SHP77 (cell line): ENCODE data around the gene LRCH1.
A peak's percentile ranks its signal among the peaks of the same experiment; 100 is the strongest.
"Not testable (repeated sequence)": the region's sequence is repeated elsewhere in the genome, so short reads cannot be mapped to it uniquely, and the experiment has no call there.

Experiments used
- DNase-seq, 2 experiments: peaks; one replicate each; lab custom pipeline; 2025; lab: John Stamatoyannopoulos, UW

LRCH1 gene

DNA sequence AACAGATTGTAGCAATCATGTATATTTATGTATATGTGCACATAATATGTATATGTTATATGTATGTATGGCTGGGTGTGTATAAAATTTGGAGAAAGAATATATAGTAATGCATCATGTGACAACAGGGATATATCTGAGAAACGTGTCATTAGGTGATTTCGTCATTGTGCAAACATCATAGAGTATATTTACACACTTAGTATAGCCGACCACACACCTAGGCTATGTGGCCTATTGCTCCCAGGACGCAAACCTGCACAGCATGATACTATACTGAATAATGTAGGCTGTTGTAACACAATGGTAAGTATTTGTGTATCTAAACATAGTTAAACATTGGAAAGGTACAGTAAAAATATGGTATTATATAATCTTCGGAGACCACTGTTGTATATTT lies 200.2 kb downstream of the LRCH1 start:
- DNase-seq = no peak

DNA sequence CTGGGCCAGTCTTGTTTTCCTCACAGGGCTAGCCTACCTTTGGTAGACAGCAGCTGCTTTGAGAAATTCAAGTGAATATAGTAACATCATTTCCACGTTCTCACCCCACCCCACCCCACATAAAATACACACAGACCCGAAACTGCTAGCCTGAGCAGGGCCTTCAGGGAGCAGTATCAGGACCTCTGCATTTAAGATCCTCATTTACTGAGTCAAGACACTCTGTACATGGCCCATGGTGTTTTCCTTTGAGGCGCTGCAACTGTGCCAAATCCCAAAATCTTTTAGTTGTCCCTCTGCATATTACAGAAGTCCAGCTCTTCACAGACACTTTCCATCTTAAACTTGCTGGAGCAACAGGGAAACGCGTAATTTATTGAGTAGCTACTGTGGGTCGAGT lies 200.9 kb downstream of the LRCH1 start:
- no peak for DNase-seq

DNA sequence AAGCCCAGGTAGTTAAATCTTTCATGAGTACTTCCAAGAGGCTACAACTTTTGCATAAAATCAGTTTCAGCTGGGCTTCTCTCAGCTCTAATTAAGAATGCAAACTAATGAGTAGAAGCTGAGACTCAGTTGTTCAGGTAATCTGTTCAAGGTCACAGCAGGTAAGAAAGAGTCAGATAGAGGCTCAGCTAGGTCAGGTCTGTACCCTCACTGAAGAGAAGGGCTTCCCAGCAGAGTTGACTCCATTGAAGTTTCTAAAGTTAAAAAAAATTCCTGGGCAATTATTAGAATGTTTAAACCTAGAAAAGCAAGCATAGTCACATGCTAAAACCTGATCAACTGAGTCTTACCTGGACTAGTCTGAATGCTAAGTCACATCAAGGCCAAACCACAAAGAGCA lies 201.8 kb downstream of the LRCH1 start:
- no peak for DNase-seq

DNA sequence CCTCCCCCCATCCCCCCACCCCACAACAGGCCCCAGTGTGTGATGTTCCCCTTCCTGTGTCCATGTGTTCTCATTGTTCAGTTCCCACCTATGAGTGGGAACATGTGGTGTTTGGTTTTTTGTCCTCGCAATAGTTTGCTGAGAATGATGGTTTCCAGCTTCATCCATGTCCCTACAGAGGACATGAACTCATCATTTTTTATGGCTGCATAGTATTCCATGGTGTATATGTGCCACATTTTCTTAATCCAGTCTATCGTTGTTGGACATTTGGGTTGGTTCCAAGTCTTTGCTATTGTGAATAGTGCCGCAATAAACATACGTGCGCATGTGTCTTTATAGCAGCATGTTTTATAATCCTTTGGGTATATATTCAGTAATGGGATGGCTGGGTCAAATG lies 202.5 kb downstream of the LRCH1 start:
- not testable (repeated sequence) for DNase-seq

DNA sequence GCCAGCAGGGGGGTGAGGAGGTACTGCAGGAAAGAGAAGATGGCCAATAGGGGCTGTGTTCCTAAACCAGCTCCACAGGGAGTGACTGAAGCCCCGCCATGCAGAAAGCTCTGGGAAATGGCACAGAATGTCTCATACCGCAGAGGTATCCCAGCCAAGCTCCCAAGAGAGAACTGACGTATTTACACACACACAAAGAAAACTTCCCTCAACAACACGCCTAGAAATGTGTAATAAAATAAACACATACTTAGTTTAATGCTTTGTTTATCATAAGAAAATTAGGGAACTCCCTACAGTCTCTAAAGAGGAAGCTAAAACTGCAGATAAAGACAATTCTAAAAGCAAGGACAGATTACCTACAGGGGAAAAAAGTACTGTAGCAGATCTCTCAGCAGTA lies 204.0 kb downstream of the LRCH1 start:
- DNase-seq = no peak

DNA sequence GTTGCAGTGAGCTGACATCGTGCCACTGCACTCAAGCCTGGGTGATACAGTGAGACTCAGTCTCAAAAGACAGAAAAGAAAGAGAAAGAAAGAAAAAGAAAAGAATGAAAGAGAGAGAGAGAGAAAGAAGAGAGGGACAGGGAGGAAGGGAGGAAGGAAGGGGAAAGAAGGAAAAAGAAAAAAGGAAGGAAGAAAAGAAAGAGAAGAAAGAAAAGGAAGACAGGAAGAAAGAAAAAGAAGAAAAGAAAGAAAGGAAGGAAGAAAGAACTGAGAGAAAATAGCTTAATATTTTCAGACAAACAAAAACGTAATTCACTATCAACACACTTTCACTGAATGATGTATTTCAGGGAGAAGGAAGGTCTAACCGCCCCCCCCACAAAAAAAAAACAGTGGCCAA lies 204.7 kb downstream of the LRCH1 start:
- DNase-seq = no peak

DNA sequence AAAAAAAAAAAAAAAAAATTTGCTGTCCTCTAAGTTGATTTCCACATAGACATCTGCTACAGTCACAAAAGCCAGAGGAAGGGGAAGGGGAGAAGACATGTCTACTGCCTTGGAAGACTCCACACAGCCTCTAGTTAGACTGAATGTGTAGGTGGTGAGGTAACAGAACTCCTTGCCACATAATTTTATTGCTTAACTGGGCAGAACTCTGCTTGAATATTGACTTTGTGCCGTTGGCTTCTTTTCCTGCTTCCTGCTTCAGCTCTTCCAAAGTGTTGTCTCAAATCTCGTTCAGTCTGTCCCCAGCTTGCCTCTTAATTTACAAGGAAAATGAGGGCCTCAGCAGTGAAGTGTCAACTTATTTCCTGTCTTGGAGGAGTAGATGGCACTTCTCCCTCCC lies 206.9 kb downstream of the LRCH1 start:
- DNase-seq = no peak

DNA sequence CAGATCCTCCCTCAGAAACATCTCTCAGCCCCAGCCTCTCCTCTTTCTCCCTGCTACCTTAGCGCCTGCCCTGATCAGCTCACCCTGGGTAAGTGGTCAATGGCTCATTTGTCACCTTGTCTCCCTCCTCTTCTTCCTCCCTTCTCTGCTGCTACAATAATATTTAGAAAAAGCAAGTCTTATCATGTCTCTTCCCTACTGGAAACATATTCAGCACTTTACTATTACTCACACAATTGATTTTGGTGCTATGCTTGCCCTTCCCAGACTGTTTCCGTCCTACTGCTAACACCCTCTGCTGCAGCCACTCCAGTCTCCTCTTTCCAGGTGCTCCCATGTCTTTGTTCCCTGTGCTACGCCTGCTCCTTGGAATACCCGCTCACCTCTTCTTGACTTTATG lies 208.2 kb downstream of the LRCH1 start:
- no peak for DNase-seq

DNA sequence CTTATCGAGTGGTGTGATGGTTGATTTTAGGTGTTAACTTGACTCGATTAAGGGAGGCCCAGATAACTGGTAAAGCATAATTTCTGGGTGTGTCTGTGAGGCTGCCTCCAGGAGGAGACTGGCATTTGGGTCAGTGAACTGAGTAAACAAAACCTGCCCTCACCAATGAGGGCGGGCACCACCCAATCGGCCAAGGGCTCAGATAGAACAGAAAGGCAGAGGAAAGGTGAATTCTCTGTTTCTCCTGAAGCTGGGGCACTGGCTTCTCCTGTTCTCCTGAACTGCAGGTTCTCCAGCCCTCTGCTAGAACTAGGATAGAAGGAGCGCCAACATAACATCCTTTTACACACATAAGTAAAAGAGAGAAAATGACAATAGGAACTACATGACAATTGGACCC lies 208.9 kb downstream of the LRCH1 start:
- DNase-seq = no peak

DNA sequence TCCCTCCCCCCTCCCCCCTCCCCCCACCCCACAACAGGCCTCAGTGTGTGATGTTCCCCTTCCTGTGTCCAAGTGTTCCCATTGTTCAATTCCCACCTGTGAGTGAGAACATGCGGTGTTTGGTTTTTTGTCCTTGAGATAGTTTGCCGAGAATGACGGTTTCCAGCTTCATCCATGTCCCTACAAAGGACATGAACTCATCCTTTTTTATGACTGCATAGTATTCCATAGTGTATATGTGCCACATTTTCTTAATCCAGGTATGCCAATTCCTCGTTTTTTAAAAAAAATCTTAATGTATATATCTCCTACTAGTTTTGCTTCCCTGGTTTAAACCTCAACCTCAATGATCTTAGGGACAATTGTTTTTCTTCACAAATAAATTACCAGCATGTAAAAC lies 217.0 kb downstream of the LRCH1 start:
- DNase-seq = not testable (repeated sequence)

DNA sequence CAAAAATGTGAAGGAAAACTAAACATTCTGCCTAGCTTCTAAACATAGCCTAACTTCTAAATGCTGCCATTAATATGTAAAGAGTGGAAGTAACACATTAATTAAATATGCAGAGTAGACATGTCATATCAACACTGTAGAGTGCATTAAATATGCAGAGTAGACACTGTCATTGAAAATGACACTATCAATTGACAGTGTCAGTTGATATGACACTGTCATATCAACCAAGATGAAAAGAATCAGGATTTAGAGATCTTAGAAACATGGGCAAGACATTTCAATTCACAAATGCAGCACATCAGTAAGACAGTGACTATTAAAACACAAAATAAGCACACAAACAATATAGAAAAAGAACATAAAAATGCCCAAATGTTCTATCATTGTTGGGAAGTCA lies 218.7 kb downstream of the LRCH1 start:
- no peak for DNase-seq

DNA sequence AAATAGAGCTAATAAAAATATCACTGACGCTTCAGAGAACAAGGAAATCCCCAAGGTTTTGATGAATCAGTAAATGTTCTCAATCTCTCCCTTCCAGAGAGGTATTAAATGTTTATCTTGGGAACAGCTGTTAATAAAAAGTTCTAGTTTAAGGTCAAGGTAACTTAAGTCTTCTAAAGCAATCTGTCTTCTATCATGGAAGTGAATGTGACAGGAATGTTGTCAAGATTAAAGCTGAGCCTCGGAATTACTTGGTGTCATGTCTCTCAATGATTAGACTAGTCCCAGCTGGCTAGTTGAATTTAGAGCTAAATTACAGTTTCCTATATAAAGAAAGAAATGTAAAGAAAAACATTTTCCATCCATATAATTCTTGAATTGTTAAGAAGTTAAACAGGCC lies 220.6 kb downstream of the LRCH1 start:
- no peak for DNase-seq

DNA sequence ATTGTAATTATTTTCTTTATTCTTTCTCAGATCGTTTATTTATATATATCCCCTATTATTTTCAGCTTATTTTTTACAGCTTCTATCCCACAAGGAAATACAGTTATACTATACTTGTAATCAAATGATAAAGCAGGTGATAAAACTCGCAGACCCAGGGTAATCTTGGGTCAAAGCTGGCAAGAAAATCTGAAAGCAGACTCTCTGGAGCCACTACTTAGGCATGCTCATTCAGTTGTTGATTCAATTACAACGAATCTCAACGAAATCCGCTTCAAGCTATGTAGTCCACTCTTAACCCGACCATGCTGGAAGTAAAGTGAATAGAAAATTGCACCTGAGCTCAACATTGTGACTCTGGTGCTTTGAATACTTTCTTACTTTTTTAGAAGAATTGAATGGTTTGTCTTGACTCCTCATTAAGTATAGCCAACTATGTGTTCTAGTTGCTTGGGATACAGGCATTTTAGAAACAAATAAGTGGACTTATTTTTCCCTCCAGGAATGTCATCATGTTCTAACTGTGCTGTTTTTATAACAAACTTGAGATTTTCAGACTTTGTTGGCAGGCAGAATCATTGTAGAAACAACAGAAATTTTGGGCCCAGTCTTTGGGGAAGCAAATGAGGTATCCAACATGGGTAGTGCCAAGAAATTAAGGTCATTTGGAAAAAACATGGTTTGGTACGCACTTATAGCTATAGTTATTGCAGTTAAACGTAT lies 222.6 kb downstream of the LRCH1 start:
- DNase-seq = no peak

DNA sequence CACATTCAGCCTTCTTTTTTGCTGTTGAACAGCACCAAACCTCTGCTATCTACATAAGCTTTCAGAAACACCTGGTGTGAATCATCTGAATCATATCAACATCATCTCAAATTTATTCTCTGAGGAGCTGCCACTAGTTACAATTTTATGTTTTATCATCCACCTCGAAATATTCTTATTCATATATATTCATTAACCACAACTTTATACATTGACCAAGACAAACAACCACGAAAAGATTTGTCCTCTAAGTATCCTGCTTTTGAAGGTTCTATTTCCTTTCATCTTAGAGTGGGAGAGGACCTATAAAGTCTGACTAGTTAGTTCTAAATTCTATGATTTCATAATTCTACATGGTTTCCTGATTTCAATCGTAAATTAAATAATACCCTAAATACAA lies 225.1 kb downstream of the LRCH1 start:
- DNase-seq = no peak

DNA sequence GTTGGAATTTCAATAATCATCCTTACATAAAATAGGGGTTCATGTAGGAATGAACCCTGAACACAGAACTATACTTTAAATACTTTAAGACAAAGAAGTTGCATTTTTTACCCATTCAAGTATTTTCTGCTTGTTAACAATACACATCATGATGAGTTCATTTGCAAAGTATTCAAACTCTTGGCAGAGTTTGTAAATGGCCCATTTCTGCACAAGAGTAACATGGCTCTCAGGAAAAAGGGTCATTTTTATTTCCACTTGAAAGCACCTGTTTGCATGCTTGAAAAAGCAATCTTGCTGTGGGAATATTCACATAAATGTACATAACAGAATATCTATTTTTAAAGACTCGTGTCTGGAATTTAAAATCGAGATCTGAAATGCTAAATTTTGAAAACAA lies 225.9 kb downstream of the LRCH1 start:
- no peak for DNase-seq

DNA sequence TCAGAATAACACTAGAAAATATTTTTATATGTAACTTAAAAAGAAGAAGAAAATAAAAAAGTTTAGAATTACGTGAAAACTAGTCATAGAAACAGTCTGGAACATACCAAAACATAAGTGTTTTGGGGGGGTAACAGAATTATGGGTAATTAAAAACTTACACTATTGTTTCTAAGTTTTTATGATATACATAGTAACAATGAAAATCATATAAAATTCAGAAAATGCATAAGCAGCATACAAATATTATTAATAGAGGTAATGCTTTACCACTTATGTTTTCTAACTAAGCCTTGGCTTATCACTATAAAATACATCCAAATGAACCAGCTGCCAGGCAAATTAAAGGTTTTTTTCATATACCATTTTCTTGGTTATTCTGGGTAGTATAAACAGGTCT lies 229.1 kb downstream of the LRCH1 start:
- DNase-seq = no peak

DNA sequence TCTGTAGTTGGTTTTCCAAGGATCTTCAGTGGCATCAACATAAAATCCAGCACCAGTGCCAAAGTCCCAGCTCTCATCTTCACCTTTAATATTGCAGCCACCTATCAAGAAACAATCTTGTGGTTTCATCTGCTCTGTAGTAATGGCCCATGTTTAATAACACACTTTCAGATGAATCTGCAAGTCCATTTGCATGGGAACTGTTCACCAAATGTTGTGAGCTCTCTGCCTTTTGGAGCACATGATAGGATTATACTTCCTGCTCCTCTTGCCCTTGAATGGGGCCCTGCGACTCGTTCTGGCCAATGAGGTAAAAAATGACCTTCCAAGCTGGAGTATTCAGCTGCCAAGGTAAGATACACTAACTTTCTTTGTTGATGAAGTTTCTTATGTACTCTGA lies 229.7 kb downstream of the LRCH1 start:
- no peak for DNase-seq

DNA sequence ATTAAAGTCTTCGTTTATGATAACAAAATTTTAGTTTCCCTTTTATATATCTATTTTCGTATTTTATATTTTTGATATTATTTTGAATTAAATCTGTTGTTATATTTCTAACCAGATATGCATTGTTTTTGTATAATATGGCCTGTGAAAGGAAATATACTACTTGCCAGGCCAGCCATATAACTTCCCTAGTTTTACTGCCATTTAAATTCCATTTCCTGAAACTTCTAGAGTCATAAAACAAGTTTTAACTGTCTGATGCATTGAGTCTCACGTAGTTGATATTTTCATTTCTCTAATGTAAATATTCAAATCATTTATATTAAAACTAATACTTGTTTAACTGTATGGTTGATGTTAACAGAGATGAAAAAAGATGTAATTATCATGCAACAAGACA lies 230.5 kb downstream of the LRCH1 start:
- no peak for DNase-seq

DNA sequence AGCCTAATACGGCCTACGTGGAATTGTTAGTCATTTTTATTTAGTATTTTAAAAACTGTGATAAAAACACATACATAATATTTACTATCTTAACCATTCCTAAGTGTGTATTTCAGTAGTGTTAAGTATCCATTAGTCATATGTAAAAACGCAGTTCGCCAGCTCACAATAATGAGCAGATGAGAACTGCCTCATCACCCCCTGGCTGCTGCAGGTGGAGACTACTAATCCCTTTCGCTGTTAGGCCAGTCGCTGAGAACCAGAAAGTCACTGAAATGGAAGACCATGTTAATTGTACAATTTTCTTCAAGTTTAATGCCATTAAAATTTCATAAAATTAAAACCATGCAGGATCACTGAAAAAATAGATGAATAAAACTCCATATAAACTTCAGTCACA lies 242.4 kb downstream of the LRCH1 start:
- DNase-seq = no peak

DNA sequence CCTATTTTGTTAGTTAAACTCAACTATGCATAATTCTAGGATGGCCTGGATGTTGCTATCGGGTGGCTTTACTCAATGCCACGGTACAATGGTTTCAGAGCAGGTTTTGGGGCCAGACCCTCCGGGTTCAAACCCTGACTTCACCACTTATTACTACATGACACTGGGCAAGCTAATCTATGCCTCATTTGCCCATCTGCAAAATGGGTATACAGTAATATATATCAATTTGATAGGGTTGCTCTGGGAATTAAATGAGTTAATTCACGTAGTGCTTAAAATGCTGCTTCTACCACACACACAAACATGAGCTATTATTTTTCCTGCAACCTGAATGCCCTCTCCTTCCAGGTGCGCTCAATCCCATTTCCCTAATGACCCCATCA lies 243.2 kb downstream of the LRCH1 start:
- no peak for DNase-seq

DNA sequence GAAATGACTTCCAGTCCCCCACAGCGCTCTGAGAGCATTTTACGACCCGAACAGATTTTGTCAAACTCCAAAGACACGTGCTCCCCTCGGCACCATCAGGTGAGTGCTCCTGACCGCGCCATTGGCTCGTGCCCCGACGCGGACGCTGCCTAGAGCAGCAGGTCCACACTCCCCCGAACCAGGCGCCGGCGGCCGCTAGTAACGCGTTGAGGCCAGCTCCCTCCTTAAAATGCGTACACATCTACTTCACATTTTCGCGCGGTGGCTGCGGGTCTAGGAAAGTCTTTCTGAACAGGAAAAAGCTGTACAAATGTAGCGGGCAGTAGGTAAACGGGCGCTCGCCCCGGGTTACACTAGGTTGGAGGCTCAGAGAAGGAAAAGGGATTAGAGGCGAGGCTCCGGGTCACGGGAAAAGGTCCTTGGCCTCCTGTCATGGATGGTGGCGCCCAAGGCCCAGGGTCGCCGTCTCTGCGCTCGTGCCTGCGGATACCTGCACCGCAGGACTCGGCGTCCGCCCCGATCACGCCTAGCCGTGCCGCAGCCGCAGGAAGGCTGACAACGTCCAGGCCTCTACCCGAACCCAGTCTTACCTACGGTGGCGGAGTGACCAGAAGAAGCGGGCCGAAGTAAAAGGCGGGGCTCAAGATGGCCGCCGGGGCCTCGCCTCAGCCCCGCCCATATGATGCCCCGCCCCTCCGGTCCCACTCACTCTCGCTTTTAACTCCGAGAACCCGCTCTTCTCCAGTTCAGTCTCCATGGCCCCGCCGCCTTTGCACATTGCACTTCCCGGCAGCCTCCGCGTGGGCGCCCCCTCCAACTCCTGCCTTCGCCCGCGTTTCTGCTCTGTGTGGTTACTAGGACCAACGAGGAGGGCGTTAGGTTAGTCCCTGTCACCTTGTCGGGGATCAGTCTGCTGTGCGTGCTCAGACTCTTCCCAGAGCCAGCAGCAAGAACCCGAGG lies 243.8 kb downstream of the LRCH1 start, which contains the start of gene ESD:
Gene ESD (minus strand): TSS at position 647 of the 960 bp plus-strand sequence. CDS start 5,748 bp downstream, outside the sequence.
- peak; percentile 86 to 88 for DNase-seq

DNA sequence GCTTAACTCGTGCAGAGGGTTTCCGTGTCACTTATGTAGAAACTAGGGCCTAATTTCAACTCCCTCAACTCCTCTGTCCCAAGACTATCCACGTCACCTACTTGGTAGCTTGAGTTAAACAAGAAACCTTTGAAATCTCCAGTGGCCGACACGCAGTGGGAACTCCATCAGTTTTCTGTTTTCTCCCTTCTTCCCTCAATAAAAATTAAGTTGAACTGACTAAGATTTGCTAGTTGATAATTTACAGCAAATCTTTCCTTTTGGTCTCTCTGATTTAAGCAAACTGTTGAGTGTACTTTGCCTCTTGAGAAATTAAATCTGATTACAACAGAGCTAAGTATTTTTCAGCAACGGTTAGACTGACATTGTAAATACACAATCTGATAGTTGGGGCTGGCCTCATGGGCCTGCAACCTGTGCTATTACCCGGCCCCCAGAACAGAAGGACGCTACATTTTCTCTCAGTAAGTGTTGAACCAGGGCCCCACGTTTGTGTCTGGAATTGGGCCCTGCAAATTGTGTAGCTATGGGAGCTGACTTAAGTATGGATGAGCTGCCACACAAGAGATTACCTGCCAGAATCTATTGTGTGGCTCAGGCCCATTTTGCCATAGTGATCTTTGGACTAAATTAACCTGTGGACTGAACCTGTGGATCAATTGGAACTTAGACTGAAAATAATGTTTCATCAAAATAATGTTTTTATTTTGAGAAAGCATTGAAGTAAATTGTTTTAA lies 244.7 kb downstream of the LRCH1 start:
- DNase-seq = no peak

DNA sequence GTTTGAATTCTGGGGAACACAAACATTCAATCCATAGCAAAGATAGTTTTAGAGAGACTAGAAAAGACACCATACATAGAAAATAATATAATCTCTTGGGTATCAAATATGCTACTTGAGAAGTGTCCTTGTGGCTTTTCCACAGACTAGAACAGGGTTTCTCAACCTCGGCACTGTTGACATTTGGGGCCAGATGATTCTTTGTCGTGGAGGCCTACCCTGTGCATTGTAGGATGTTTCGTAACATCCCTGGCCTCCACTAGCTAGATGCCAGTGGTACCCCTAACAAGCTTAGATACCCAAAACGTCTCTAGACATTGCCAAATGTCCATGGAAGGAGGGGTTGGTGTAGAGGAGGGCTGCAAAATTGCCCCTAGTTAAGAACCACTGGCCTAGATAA lies 246.2 kb downstream of the LRCH1 start:
- DNase-seq = no peak
